ENCODE measurements around the gene CTPS1. TPM values are rescaled to one million over a fixed set of nuclear protein-coding genes. Genes with fewer than 3 reads are reported as not detected.

Gene CTPS1
- total RNA-seq, 1 experiment from 2014 or later, result 139 TPM

- no peak for DNase-seq (ENCODE audit: low spot score)
- Histone ChIP-seq H3K4me1 (ENCODE audit: insufficient read depth, low read length, poor library complexity, severe bottlenecking) (peaks cover 9% of the 10 kb centered on the region), H3K27me3 (replicated peaks; ENCODE audit: insufficient read depth, low read depth, low read length, poor library complexity) (no peaks in the 10 kb centered on the region), H3K36me3 (ENCODE audit: insufficient read depth, low read length, poor library complexity, severe bottlenecking) (peaks cover 56% of the 10 kb centered on the region), H3K4me3 (ENCODE audit: low read depth, low read length, poor library complexity, severe bottlenecking) (no peak overlapping the region), H3K9me3 (ENCODE audit: low read depth, low read length, poor library complexity, severe bottlenecking) (no peaks in the 10 kb centered on the region), H3K27ac (ENCODE audit: low read depth, low read length, poor library complexity, severe bottlenecking) (no peak overlapping the region)
- ChIA-PET CTCF (no interaction called here), POLR2A (ENCODE audit: low non-redundant PET) (no interaction called here)
- BruUV-seq (replicated peaks), result no TSS peak
- intact Hi-C loops (cut with micrococcal nuclease; ENCODE audit: unreplicated experiment), result no loop called here
- no peak for TF ChIP-seq CTCF (conservative IDR thresholded peaks at IDR 0.05; ENCODE audit: low read depth, low read length)
- TF ChIP-seq EZH2 (IDR thresholded peaks at IDR 0.05; ENCODE audit: borderline replicate concordance, low read depth, low read length, poor library complexity, severe bottlenecking), result no peak
Measured at GRCh38 chr1:40984066-40984465, 4.6 kb downstream of the CTPS1 start.

DNA sequence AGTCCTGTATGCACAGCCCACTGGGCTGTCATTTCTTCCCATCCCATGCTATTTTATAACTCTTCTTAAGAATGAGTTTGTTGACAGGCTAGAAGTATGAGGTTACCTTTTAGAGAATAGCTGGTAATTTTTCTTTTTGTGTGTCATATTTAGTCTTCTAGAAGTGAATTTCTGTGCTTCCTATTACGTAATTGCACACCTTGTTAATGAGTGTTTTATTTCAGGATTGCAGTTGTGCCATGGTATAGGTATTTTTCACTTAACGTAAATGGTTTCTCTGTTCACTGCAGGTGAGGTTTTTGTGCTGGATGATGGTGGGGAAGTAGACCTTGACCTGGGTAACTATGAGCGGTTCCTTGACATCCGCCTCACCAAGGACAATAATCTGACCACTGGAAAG is 5.0 kb downstream of the CTPS1 start:
- no TSS peak for BruUV-seq (replicated peaks)
- TF ChIP-seq EZH2 (IDR thresholded peaks at IDR 0.05; ENCODE audit: borderline replicate concordance, low read depth, low read length, poor library complexity, severe bottlenecking), result no peak
- TF ChIP-seq CTCF (conservative IDR thresholded peaks at IDR 0.05; ENCODE audit: low read depth, low read length), result no peak
- DNase-seq (ENCODE audit: low spot score), result no peak
- no peak overlapping the region for H3K4me3 ChIP-seq (ENCODE audit: low read depth, low read length, poor library complexity, severe bottlenecking)
- peaks cover 61% of the 10 kb centered on the region for H3K36me3 ChIP-seq (ENCODE audit: insufficient read depth, low read length, poor library complexity, severe bottlenecking)
- peaks cover 6% of the 10 kb centered on the region for H3K4me1 ChIP-seq (ENCODE audit: insufficient read depth, low read length, poor library complexity, severe bottlenecking)
- no peak overlapping the region for H3K27ac ChIP-seq (ENCODE audit: low read depth, low read length, poor library complexity, severe bottlenecking)
- ChIA-PET CTCF (no interaction called here), POLR2A (ENCODE audit: low non-redundant PET) (no interaction called here)
- intact Hi-C loops (cut with micrococcal nuclease; ENCODE audit: unreplicated experiment), result no loop called here
- no peaks in the 10 kb centered on the region for H3K9me3 ChIP-seq (ENCODE audit: low read depth, low read length, poor library complexity, severe bottlenecking)
- H3K27me3 ChIP-seq (replicated peaks; ENCODE audit: insufficient read depth, low read depth, low read length, poor library complexity), result no peaks in the 10 kb centered on the region

GRCh38 chr1:40985161-40985560 is 5.7 kb downstream of the CTPS1 start:
- CTCF ChIA-PET, result no interaction called here
- Histone ChIP-seq H3K27ac (ENCODE audit: low read depth, low read length, poor library complexity, severe bottlenecking) (no peak overlapping the region), H3K9me3 (ENCODE audit: low read depth, low read length, poor library complexity, severe bottlenecking) (no peaks in the 10 kb centered on the region), H3K4me3 (ENCODE audit: low read depth, low read length, poor library complexity, severe bottlenecking) (no peak overlapping the region), H3K4me1 (ENCODE audit: insufficient read depth, low read length, poor library complexity, severe bottlenecking) (peaks cover 6% of the 10 kb centered on the region), H3K36me3 (ENCODE audit: insufficient read depth, low read length, poor library complexity, severe bottlenecking) (peaks cover 67% of the 10 kb centered on the region), H3K27me3 (replicated peaks; ENCODE audit: insufficient read depth, low read depth, low read length, poor library complexity) (no peaks in the 10 kb centered on the region)
- intact Hi-C loops (cut with micrococcal nuclease; ENCODE audit: unreplicated experiment), result no loop called here
- POLR2A ChIA-PET (ENCODE audit: low non-redundant PET), result no interaction called here
- BruUV-seq (replicated peaks), result no TSS peak
- no peak for DNase-seq (ENCODE audit: low spot score)
- no peak for TF ChIP-seq EZH2 (IDR thresholded peaks at IDR 0.05; ENCODE audit: borderline replicate concordance, low read depth, low read length, poor library complexity, severe bottlenecking)
- TF ChIP-seq CTCF (conservative IDR thresholded peaks at IDR 0.05; ENCODE audit: low read depth, low read length), result no peak
